AG10803 (cell line): ENCODE results near the gene C9.
"Not testable (repeated sequence)": the region's sequence is repeated elsewhere in the genome, so short reads cannot be mapped to it uniquely, and the experiment has no call there.

ENCODE experiments used
- DNase-seq: peaks from one replicate; pipeline ENCODE4 v3.0.0; 2010; ENCODE audit warnings: low read depth
- H3K4me3 ChIP-seq: 2 replicates; pipeline ENCODE4 v1.5.1; 2011; ENCODE audit warnings: mild to moderate bottlenecking, low read length, control low read depth
- CTCF ChIP-seq: conservative IDR thresholded peaks from 2 replicates; pipeline ENCODE4 v1.5.1; 2011; ENCODE audit warnings: mild to moderate bottlenecking, low read length, control low read depth, inconsistent platforms

The C9 gene

GRCh38 chr5:39364367-39364766 is at the start of gene C9:
Gene C9, minus strand, starts transcription at chr5:39364495. Its CDS starts 31 bp downstream, at chr5:39364464.
- H3K4me3 ChIP-seq = no peak within 1 kb of the TSS
- no peak for DNase-seq
- no peak for TF ChIP-seq CTCF

GRCh38 chr5:39413771-39414170 is 49.5 kb upstream of the C9 start:
- no peak for TF ChIP-seq CTCF
- no peak overlapping the region for H3K4me3 ChIP-seq
- DNase-seq = no peak

GRCh38 chr5:39412721-39413394 is 48.6 kb upstream of the C9 start:
- no peak for TF ChIP-seq CTCF
- H3K4me3 ChIP-seq = peak overlapping the region; percentile 4; the same call in 1 of the 2 replicates
- DNase-seq = no peak

GRCh38 chr5:39411985-39412384 is 47.7 kb upstream of the C9 start:
- no peak for TF ChIP-seq CTCF
- DNase-seq = no peak
- H3K4me3 ChIP-seq = no peak overlapping the region

- TF ChIP-seq CTCF = no peak
- no peak overlapping the region for H3K4me3 ChIP-seq
Observed at GRCh38 chr5:39411061-39411460, 46.8 kb upstream of the C9 start.

GRCh38 chr5:39409033-39409432 is 44.7 kb upstream of the C9 start:
- TF ChIP-seq CTCF = no peak
- no peak for DNase-seq
- no peak overlapping the region for H3K4me3 ChIP-seq

More at GRCh38 chr5:39411061-39411460, 46.8 kb upstream of the C9 start:
- peak; percentile 73 for DNase-seq

GRCh38 chr5:39405083-39405843 is 41.0 kb upstream of the C9 start:
- DNase-seq = no peak
- no peak overlapping the region for H3K4me3 ChIP-seq
- TF ChIP-seq CTCF = no peak

GRCh38 chr5:39403761-39404160 is 39.5 kb upstream of the C9 start:
- not testable (repeated sequence) for H3K4me3 ChIP-seq, DNase-seq

- DNase-seq, H3K4me3 ChIP-seq: not testable (repeated sequence)
Observed at GRCh38 chr5:39402140-39402539, 37.8 kb upstream of the C9 start.
